BJ (cell line): ENCODE measurements around the gene CELSR2. TPM values are rescaled to one million over a fixed set of nuclear protein-coding genes. Genes with fewer than 3 reads are reported as not detected.

ENCODE experiments used
- CTCF ChIA-PET: fragments of 350-600 bp; formaldehyde crosslinking; extraction: SDS; loops from one replicate; lab custom pipeline; 2021; ENCODE audit warnings: antibody characterized with exemption, inconsistent platforms; lab: Yijun Ruan, JAX
- POLR2A ChIA-PET: fragments of 300-600 bp; sonication (Branson Sonifier 250); formaldehyde crosslinking; extraction: SDS; loops from one replicate; lab custom pipeline; 2021; ENCODE audit warnings: antibody characterized with exemption; lab: Charles Lee
- DNase-seq: peaks from one replicate; pipeline ENCODE4 v3.0.0-alpha.2; 2011; ENCODE audit warnings: low read depth
- H3K27me3 ChIP-seq: 2 replicates; pipeline ENCODE4 v1.6.0; 2011; ENCODE audit warnings: low read length; ENCODE audit not compliant: control insufficient read depth, insufficient read depth
- H3K36me3 ChIP-seq: 2 replicates; pipeline ENCODE4 v1.5.1; 2011; ENCODE audit warnings: low read length; ENCODE audit not compliant: control insufficient read depth, insufficient read depth
- H3K4me3 ChIP-seq: 2 replicates; pipeline ENCODE4 v1.5.1; 2011; ENCODE audit warnings: low read depth, mild to moderate bottlenecking, control low read depth, low read length
- polyA plus RNA-seq: library from polyadenylated mRNA; depleted of rRNA; stranded (reverse); fragments of >200 nt; gene quantifications from 2 replicates; pipeline ENCODE4 v1.2.3, GENCODE V29; 2011
- TF ChIP-seq, protein P1 (sequence below): IDR thresholded peaks from 2 replicates; pipeline ENCODE4 v1.5.1; 2011; ENCODE audit warnings: low read depth, mild to moderate bottlenecking, control low read depth, inconsistent platforms, low read length, moderate library complexity; ENCODE audit not compliant: insufficient read depth

The CELSR2 gene
- polyA plus RNA-seq, 1 experiment, result 0.98 TPM

DNA sequence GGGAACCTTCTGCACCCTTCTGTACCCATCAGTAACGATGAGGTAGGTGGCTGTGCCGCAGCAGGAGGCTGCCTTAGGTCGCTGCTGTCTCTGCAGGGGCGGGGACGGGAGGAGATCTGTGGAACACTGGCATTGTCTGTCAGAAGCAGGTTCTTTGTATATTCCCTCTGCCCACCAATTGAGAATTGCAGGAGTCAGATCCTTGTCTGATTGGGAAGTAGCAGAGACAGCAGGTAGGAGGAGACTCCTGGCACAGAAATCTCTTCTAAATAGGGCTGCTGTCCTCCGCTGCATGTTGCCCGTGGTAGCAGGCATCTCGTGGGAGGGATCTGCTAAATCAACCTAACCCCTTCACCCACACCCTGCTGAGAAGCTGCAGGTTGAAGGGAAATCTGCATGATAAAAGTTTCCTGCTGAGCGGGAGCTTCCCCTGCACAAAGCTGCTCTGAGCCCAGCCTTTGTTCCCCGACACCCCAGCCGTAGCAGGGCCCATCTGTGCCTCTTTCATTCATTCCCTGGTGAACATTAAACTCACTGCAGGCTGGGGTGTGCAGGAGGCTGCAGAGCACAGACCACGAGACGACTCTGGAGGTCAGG lies 19.7 kb upstream of the CELSR2 start:
- TF ChIP-seq, protein P1, sequence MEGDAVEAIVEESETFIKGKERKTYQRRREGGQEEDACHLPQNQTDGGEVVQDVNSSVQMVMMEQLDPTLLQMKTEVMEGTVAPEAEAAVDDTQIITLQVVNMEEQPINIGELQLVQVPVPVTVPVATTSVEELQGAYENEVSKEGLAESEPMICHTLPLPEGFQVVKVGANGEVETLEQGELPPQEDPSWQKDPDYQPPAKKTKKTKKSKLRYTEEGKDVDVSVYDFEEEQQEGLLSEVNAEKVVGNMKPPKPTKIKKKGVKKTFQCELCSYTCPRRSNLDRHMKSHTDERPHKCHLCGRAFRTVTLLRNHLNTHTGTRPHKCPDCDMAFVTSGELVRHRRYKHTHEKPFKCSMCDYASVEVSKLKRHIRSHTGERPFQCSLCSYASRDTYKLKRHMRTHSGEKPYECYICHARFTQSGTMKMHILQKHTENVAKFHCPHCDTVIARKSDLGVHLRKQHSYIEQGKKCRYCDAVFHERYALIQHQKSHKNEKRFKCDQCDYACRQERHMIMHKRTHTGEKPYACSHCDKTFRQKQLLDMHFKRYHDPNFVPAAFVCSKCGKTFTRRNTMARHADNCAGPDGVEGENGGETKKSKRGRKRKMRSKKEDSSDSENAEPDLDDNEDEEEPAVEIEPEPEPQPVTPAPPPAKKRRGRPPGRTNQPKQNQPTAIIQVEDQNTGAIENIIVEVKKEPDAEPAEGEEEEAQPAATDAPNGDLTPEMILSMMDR, result no peak
- no peaks in the 10 kb centered on the region for H3K27me3 ChIP-seq
- DNase-seq, result no peak
- POLR2A ChIA-PET, result no interaction called here
- CTCF ChIA-PET, result no interaction called here
- peaks cover 23% of the 10 kb centered on the region for H3K36me3 ChIP-seq
- no peak overlapping the region for H3K4me3 ChIP-seq

DNA sequence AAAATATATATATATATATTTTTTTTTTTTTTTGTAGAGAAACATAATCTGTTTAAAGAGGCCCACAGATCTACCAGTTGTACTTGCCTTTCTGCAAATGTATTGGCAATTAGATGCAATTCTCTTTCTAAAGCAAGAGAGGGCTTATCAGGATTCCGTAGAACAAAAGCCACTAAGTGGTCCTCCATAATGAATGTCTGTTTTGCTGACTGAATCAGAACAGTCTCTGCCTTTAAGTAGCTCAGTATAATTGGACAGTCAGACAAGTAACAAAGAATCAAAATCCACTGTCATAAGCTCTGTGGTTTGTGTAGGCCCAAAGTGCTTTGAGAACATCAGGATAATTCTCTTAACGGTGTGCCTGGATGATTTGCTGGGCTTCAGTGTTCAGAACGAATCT lies 18.3 kb upstream of the CELSR2 start:
- TF ChIP-seq, protein P1, result no peak
- no peak for DNase-seq
- no peak overlapping the region for H3K4me3 ChIP-seq
- CTCF ChIA-PET, result interaction anchor here (0.9 to 2.0 kb wide), 2 partner anchors 9 to 21 kb away, joined by 3 to 6 read pairs; no protein-coding TSS in a partner anchor
- H3K36me3 ChIP-seq, result peaks cover 33% of the 10 kb centered on the region
- H3K27me3 ChIP-seq, result no peaks in the 10 kb centered on the region
- POLR2A ChIA-PET, result no interaction called here

DNA sequence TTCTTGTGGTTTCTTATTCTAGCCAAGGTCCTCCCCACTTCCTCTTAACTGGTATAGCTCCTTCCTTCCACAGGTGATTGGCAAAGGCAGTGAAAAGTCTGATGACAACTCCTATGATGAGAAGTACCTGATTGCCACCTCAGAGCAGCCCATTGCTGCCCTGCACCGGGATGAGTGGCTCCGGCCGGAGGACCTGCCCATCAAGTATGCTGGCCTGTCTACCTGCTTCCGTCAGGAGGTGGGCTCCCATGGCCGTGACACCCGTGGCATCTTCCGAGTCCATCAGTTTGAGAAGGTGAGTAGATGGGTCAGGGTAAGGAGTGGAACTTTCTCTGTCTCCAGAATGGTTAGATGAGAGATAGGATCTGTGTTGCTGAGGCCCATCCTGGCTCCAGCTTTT lies 14.2 kb upstream of the CELSR2 start:
- Histone ChIP-seq H3K4me3 (no peak overlapping the region), H3K36me3 (peaks cover 55% of the 10 kb centered on the region), H3K27me3 (no peaks in the 10 kb centered on the region)
- CTCF ChIA-PET, result no interaction called here
- TF ChIP-seq, protein P1, result no peak
- no peak for DNase-seq
- POLR2A ChIA-PET, result no interaction called here

DNA sequence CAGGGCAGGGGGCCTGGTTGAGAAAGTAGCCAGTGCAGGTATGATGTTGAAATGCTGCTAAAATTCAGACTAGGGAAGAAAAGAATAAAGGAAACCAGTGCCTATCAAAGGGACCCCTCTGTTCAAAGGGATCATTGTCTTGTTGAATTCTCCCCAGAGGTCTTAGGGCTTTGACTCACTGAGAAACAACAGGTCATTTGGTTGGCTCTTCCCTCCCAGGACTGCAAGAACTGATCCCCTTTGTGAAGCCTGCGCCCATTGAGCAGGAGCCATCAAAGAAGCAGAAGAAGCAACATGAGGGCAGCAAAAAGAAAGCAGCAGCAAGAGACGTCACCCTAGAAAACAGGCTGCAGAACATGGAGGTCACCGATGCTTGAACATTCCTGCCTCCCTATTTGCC lies 11.8 kb upstream of the CELSR2 start:
- no peak for DNase-seq
- POLR2A ChIA-PET, result interaction anchor here (0.6 kb wide), 1 partner anchor 138 kb away, joined by 3 read pairs; no protein-coding TSS in a partner anchor
- Histone ChIP-seq H3K4me3 (no peak overlapping the region), H3K36me3 (peaks cover 43% of the 10 kb centered on the region), H3K27me3 (no peaks in the 10 kb centered on the region)
- TF ChIP-seq, protein P1, result no peak
- CTCF ChIA-PET, result interaction anchor here (0.6 to 1.9 kb wide), 3 partner anchors 137 to 295 kb away, joined by 3 to 7 read pairs (median 3); no protein-coding TSS in a partner anchor

DNA sequence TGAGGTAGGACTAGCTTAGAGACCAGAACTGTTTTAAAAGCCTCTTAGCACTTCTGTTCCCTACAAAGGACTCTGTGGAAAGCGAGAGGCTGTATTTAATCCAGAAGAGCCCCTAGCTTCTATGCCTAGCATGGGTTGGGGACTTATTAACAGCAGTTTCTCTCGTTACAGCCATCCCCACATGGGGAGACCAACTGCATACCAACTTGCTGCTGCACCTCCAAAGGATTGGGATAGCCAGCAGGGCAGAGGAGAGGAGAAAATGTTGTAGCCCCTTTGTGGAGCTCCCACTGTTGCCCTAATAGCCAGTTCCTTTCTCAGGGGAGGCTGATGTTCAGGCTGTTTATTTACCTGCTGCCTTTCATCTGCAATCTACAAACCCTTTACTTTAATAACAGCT lies 11.0 kb upstream of the CELSR2 start:
- H3K27me3 ChIP-seq, result no peaks in the 10 kb centered on the region
- no peak for DNase-seq
- POLR2A ChIA-PET, result no interaction called here
- CTCF ChIA-PET, result interaction anchor here (0.6 to 3.0 kb wide), 8 partner anchors 13 to 255 kb away, joined by 3 to 21 read pairs (median 6); partner anchors contain the start of genes CELSR2 and SORT1
- H3K4me3 ChIP-seq, result no peak overlapping the region
- TF ChIP-seq, protein P1, result no peak
- H3K36me3 ChIP-seq, result peaks cover 41% of the 10 kb centered on the region
